HTR-8/SVneo (cell line): ENCODE measurements around the gene PTTG1.
A peak's percentile ranks its signal among the peaks of the same experiment; 100 is the strongest.

Experiments
- DNase-seq: peaks from one replicate; pipeline ENCODE4 v3.0.0; 2011; ENCODE audit warnings: low spot score, mixed read lengths; ENCODE audit not compliant: insufficient read length
- FAIRE-seq: peaks from 2 replicates; lab custom pipeline; 2011; peaks lifted over from hg19 to GRCh38; lab: Jason Lieb, UNC

Gene PTTG1

DNA sequence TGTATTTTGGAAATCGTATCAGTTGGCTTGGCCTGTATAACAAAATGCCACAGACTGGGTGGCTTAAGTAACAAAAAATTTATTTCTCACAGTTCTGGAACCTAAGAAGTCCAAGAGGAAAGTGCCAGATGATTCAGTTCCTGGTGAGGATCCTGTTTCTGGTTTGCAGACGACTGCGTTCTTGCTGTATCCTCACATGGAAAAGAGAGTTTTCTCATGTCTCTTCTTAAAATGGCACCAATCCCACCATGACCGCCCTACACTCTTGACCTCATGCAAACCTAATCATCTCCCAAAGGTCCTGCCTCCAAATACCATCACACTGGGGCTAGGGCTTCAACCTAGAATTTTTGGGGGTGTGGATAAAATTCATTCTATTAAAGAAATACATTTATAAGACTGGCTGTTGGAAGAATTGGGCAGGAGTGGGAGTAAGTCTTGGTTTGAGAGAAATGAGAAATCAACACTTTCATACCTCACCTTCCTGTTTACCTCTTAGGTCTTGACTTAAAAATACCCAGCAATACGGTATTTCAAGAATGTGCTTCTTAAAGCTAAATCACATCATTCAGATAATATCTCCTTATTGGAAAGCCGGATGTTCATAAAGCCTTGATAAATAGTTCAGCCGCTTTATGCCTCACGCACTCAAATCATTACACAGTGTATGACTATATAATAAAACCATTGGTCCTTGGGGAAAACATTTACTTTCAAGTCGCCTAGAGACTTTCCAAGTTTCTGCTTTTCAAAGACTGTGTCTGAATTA is 28.7 kb downstream of the PTTG1 start:
- no peak for FAIRE-seq
- DNase-seq, result peak; percentile 23

DNA sequence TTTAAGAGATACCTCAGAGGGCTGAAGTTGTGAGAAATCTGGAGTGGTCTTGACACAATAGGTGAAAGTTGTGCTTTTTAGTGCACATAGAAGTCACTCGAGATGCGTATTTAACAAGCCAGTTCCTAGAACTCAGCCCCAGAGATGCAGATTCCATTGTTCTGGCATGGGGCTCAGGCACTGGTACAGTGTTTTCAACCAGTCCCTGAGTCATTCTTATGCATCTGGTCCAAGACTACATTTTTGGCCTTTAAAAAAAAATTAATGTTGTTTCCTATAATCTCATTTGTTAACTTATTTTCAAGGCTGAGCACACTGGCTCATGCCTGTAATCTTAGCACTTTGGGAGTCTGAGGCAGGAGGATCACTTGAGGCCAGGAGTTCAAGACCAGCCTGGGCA is 29.6 kb downstream of the PTTG1 start:
- FAIRE-seq (no peak), DNase-seq (no peak)

DNA sequence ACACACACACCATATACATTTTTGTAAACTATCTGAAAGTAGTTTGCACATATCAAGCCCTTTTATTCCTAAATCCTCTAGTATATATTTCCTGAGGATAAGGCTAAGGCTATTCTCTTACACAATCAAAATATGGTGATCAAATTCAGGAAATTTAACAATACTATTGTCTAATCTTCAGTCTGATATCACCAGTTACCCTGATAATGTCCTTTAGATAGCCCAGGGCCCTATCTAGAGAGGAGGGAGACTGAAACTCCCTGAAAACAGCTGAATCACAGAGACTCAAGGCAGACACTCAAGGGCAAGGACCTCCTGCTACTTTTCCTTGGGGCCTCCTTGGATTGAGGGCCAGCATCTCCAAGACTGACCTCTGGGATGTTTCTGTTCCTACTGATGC is 30.4 kb downstream of the PTTG1 start:
- no peak for FAIRE-seq
- no peak for DNase-seq

DNA sequence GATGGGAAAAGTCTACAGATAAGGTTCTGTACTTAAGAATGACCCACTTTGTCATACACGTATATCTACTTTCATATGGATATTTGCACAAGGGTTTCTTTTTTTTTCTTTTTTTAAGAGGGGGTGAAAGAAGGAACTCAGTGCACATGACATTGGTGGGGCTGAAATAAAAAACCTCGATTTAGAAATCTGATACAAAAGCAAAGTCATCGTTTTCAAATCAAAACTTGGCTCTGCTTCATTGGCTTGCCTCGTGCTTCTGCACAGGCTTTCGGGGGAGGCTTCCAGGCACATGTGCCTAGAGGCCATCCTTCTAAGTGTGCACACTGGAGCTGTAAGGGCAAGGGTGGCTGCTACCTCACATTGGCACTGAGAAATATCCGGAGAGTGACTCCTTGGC is 31.1 kb downstream of the PTTG1 start:
- FAIRE-seq (no peak), DNase-seq (no peak)

DNA sequence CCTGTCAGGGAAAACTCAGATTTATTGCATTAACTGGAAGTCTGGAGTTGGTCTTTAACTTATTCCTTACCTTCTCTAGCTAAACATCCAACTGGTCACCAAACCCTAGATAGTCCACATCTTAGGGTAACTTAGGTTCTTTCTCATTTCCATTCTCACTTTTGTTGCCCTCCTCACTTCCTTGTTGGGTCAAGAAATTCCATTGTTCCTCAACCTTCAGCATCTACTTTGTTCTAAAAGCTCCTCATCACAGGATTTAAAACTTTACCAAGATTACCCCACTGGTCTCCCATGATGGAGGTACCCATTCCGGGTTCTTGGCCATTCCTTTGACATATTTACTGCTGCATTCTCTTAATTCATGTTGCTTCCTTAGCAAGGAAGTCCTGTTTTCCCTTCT is 32.1 kb downstream of the PTTG1 start:
- DNase-seq, result no peak
- no peak for FAIRE-seq

DNA sequence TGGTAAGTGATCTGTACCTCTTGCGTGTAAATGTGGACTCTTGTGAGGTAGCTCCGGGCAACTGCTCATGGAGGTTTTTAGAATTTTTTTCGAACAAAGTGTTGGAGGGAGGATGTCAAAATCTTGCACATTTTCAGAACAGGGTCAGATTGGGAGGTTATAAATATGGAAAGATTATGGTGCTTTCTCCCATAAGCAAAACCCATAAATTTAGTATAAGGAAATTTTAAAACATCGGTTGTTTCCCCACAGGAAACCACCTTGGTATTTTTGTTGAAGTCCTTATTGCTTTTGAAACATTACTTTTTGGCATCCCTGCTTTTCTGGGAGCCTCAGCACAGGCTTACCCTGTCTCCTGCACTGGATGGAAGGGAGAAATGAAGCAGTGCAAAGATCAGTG is 33.9 kb downstream of the PTTG1 start:
- DNase-seq, result no peak
- no peak for FAIRE-seq

DNA sequence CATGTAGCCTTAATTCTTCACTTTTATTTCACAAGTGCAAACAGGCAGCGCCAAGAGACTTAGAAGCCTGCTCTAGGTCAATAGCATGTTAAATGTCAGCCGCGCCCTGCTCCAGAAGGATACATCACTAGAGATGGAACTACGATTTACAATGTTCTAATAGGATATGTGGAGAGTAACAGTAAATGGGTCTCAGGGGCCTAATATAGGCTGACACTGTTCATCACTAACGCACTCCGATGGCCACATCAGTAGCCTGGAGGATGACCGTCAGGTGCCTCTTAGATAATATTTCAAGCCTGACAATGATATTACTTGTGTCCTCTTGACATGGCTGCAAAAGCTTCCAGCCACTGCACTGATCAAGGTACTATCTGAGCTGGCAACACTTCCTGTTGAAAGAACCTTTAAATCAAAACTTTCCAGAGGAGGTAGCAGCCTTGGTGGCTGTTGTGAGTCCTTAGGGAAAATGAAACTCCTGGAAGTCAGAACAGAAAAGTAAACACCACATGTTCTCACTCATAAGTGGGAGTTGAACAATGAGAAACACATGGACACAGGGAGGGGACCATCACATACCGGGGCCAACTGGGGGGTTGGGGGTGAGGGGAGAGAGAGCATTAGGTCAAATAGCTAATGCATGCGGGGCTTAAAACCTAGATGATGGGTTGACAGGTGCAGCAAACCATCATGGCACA is 35.0 kb downstream of the PTTG1 start:
- DNase-seq (no peak), FAIRE-seq (no peak)

DNA sequence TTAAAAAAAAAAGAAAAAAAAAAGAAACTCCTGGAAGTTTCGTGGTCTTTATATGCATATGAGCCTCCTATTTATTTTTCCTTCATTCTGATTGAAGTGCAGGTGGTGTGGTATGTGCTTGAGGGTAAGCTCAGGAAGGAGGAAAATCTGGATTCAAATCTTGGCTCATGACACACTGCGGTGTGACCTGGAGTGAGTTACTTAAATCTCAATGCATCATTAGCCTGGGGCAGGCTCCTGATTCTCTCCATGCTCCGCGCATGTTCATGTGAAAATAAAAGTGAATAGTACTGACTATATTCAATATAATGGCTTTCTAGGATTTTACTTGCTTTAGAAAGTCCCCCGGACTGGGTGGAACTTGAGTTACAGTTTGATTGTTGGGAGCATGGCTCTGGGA is 35.6 kb downstream of the PTTG1 start:
- FAIRE-seq (no peak), DNase-seq (no peak)

DNA sequence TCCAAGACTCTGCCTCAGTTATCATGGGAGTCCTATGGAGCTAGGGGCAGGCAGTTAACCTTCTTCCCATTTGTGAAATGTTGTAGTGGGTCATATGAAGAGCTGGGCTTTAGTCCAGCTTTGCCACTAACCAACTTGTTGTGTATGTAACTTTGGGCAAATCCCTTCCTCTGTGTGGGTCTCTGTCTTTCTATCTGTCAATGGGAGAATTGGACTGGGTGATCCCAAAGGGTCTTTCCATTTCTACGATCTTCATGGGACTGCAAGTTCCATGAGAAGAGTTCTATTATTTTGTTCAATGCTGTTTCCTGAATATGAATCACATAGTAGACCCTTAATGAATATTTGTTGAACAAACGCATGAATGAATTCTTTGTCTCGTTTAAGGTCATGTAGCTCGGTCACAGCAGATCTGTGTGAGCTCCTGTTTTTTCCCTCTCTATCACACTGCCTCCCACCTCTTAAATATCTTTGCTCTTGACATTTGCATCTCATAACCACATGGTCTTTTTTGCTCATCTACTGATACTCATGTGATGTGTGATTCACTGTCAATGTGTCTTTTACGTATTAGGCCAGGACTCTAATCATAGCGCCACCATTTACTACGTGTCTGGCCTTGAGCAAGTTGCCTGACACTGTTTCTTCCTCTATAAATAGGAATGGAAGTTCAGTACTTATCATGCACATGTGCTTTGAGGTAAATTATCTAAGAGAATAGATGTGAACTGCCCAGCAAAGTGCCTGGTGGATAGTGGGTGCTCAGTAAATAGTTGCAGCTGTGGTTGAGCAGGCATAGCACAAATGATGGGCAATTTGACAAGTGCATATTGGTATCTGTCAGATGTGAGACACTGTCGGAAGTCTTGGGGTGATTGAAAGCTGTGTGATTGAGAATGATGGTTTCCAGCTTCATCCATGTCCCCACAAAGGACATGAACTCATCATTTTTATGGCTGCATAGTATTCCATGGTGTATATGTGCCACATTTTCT is 37.4 kb downstream of the PTTG1 start:
- DNase-seq, result no peak
- no peak for FAIRE-seq

DNA sequence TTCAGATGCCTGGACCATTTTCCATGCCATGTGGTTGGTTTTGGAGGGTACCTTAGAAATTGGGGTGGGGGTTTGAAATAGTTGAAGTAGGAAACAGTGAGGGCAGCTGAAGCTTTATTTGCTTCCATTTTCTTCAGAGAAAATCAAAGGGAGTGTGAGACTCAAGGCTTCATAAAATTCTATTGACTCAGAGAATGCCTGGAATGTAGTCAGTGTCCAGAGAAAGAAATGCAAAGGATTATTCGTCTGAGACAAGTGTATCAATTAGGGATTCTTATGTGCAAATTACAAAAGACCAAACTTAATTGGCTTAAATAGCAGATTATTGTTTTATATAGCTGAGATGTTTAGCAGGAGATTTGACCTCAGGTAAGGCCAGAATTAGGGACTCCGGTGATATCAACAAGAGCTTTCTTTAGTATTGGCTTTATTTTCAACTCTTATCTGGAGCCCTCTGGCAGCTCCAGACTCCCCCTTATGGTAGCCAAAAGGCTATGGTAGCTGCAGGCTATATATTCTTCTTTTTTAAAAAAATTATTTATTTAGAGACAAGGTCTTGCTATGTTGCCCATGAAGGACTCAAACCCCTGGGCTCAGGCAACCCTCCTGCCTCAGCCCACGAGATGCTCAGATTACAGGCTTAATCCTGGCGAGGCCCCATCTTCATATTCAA is 38.9 kb downstream of the PTTG1 start:
- DNase-seq (no peak), FAIRE-seq (no peak)

DNA sequence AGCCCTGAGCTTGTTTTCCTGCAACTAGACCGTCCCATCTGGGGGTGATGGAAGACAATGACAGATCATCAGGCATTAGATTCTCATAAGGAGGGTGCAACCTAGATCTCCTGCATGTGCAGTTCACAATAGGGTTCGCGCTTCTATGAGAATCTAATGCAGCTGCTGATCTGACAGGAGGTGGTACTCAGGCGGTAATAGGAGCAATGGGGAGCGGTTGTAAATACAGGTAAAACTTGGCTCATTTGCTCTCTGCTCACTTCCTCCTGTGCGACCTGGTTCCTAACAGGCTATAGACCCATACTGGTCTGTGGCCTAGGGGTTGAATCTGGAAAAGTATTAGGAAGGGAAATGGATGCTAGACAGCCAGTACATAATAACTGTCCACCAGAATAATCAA is 39.7 kb downstream of the PTTG1 start:
- FAIRE-seq (no peak), DNase-seq (no peak)

DNA sequence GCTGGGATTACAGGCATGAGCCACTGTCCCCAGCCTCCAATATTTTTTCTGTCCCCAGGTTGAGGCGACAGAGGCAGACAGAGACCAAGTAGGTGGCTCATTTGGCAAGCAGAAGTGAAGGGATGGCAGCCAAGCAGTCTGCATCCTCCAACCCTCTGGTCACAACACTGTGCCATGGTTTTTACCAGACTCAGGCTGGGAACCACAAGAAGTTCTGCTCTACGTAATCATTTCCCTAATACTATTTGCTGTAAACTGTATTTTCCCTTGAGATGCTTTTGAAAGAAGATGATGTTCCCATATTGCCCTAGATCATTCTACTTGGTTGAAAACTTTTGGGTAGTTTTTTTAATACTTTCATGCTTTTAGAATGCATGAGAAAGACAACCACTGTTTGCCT is 40.5 kb downstream of the PTTG1 start:
- DNase-seq (no peak), FAIRE-seq (no peak)

DNA sequence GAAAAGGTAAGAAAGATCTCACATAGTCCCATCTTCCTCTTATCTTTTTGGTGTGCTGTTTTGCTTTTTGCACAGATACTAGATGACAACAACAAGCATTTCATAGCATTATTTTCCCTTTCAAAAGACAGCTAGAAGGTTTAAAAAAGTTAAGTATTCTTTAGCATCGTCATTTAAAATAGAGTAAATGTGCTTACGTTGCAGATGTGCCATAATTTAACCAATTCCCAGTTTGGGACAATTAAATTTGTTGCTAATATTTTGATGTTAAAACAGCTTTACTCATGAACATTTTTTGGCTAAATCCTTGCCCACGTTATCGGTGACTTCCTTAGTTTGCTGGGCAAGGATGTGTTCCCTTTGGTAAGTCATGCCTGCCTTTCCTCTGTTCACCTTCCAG is 41.6 kb downstream of the PTTG1 start:
- DNase-seq, result no peak
- no peak for FAIRE-seq

DNA sequence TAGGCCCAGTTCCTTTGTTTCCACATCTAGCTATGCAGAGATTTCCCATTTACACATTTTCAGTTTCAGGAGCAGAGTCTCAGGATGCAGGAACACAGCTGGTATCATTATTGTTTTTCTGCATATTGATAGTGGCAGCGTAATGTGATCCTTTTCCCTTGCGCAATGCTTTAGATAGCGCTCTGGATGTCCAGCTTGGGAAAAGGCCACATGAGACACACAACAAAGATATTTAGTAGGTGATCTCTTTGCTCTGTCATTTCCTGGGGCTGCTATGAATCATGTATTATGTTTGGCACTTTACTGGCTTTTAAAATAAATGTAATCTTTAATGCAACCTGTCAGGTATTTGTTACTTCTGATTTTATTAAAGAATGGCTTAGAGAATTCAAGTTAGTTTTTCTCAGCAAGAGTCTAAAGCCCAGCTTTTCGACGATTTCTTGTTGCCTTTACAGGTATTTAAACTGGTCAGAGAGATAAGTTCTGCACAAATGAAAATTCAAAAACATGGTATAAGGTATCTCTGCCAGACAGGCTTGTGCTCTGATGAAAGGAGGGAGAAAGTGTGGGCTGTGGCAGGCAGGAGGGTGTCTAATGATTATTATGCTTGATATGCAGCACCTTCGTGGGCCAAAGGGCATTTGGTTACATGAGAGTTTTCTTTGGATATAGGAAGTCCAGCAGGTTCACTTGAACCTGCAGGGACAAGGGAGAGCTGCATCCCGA is 42.2 kb downstream of the PTTG1 start:
- no peak for FAIRE-seq
- DNase-seq, result peak; percentile 63

DNA sequence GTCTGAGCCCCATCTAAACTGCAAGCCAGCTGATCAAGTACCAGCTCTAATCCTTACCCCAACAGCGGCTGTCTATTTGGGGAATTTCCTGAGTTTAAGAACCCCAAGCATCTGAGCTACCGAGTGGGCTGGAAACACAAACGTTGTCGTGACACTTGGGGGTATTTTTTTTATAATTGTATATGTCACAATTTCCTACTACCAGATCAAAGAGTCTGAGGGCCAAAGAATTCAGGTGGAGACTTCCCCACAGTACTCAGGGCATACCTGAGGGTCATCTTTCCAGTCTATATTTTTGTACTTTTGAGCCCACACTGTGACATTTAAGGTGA is 42.8 kb downstream of the PTTG1 start:
- no peak for DNase-seq
- no peak for FAIRE-seq

DNA sequence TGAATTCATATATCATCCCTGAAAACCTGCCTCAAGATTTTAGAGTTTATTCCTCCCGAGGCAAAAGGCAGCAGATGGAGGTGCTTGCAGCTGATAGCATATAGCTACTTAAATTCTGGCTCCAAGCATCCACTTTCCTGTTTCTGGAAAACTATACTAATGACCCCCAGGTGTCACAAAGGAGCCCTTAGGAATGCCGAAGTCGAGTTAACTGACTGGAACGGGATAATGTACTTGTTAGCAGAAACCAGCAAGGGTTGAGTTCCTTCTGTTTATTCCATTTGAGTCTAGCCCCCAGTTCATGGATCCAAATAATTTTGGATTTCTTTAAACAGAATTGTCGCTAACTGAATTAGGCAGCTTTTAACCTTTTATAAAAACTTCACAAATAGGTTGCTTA is 44.5 kb downstream of the PTTG1 start:
- FAIRE-seq, result no peak
- no peak for DNase-seq

DNA sequence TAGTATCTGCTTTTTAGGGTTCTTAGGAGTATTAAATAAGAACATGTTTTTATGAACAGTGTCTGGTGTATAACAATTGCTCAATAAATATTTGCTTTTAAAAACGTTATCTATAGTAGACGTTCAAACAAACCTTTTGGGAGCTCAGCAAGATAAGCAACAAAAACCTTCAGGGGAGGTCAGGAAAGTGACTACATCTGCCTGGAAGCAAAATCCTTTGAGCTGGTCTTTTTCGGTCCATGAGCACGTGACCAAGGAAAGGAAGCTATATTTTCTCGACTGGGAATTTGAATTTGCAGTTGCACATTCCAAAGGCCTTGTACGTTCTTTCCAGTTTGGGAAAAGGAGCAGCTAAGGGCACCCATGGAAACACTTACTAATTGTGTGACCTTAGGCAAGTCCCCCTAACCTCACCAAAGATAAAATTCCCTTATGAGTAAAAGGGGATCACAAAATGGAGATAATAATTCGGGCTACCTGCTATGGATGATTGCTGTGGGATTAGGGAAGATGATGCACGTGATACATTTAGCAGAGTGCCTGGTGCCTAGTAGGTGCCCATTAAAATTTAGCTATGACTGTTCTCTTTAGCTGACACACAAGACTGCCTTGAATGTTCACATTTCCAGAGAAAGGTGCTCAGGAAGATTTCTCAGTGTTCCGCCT is 45.4 kb downstream of the PTTG1 start:
- FAIRE-seq, result no peak
- no peak for DNase-seq

DNA sequence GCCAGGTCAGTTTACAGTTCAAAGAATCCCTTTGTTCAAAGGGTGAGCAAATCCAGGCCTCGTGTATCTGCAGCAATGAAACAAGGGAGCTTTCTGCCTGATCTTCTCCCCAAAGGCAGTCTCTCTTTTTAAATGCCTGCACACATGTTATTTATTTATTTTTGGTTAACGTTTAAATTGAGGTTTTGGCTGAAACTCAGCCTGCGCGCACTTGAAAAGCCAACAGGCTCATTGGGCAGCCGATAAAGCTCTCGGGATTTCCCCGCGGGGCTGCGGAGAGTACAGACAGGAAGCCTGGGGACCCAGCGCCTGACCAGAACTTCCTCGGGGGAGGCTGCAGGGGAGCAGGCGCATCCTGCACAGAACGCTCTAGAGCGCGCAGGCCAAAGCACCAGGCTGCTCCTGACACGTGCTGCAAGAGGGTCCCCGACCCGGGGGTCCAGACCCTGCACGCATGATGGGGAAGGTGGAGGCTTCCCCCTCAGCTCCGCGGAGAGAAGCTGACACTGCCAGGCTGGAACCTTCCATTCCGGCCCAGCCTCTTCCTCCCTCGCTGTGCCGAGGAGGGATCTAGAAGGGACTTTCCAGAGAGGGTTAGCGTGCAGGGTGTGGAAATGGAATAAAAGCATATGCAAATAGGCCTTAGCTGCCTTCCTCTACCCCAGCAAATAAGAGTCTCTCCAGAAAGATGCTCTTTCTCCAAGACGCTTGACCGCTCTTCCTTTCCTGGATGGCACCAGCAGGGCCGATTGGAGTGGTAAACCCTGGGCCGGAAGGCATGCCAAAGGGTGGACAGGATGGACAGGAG is 46.1 kb downstream of the PTTG1 start:
- DNase-seq (no peak), FAIRE-seq (no peak)
